ENCODE measurements around the gene PGBD2.
"Not testable (repeated sequence)": the region's sequence is repeated elsewhere in the genome, so short reads cannot be mapped to it uniquely, and the experiment has no call there.

Gene PGBD2

DNA sequence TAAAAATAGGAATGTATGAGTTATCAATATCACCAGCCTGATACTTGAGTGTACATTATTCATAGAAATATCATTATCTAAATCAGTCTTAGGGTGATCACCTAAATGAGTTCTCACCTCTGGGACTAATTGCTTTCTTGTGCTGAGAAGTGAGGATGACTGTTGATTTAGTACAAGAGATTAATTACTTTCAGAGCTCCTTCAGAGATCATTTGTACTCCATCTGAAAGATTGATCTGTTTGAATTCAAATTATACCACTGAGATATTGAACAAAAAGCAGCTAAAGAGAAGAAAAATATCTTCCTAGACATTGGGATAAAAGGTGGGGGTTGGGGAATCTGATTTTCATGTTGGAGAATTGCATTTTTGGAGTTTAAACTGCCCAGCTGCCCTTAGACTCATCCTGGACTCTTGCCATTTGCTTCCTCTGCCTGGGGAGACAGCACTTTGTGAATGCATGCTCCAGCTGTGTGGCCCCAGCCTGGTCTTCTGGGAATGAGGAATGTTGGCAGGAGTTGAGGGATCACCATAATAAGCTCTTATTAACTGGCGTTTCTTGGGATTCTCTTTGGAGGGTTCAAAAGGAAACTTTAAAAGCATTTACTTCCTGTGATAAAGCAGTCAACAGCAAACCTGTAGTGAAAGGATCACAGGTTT is 19.7 kb upstream of the PGBD2 start:
- no peak for DNase-seq (ENCODE audit: low read depth, low spot score)

DNA sequence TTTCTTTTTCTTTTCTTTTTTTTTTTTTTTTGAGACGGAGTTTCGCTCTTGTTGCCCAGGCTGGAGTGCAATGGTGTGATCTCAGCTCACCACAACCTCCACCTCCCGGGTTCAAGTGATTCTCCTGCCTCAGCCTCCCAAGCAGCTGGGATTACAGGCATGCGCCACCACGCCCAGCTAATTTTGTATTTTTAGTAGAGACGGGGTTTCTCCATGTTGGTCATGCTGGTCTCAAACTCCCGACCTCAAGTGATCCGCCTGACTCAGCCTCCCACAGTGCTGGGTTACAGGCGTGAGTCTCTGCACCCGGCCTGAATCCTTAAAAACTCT is 16.2 kb upstream of the PGBD2 start:
- DNase-seq (ENCODE audit: low read depth, low spot score), result not testable (repeated sequence)

DNA sequence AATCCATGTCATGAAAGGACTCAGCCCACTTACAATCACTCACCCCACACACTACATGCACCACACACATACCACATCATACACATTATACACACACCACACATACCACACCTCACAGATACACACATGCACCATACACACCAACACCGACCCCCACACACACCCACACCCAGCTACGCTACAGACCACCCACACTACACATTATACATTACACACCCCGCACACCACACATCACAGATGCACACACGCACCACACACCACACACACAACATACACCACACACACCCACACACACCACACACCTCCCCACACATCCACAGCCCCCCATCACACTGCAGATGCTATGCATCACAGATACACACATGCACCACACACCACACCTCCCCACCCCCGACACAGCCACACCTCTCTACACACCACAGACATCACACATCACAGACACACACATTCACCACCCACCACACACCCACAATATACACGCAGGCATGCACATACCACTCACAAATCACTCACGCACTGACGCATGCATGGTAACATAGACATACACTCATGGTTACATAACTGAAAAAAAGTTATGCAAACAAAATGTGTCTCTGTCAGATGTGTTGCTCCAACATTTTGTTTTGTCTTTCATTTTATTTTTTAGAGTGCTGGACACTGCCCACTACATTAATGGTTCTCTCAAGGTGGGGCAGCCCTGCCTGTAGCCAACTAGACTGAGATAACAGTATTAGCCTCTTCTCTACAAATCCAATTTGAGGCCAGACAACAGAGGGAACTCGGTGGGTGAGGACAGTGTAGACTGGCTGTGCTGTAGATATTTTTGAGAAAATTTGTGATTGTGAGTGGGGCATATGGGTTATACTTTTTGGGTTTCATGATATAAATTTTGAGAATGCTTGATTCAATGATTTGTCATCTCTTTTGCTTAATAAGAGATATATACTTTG is 15.2 kb upstream of the PGBD2 start:
- no peak for DNase-seq (ENCODE audit: low read depth, low spot score)

DNA sequence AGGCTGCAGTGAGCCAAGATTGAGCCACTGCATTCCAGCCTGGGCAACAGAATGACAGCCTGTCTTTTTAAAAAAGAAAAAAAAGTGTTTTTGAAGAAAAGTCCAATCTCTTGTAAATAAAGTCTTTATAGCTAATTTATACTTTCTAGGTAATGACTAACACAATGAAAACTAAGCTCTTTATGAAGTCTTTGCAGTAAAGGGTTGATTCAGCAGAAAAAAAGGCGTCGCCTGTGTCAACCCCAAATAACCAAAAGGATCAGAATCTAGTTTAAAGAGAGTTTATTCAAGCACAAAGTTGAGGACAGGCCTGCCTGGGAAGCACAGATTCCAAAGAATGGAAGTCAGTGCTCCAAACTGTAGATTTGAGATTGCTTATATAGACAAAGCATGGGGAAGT is 14.3 kb upstream of the PGBD2 start:
- DNase-seq (ENCODE audit: low read depth, low spot score), result no peak

DNA sequence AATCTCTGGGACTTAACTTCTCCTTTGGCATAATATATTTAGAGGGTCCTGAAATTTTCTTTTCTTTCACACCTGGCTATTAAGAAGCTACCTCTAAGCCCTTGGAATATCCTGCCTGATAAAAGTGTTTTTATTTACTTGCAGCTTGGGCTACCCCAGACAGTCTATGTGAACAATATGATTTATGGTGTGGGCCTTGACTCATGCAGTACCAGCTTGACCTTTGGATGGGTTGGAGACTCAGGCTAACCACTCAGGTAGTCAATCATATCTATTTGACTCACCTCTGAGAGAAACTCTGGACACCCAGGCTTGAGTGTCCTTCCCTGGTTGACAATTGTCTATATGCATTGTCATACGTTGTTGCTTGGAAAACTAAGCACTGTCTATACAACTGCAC is 13.4 kb upstream of the PGBD2 start:
- no peak for DNase-seq (ENCODE audit: low read depth, low spot score)

DNA sequence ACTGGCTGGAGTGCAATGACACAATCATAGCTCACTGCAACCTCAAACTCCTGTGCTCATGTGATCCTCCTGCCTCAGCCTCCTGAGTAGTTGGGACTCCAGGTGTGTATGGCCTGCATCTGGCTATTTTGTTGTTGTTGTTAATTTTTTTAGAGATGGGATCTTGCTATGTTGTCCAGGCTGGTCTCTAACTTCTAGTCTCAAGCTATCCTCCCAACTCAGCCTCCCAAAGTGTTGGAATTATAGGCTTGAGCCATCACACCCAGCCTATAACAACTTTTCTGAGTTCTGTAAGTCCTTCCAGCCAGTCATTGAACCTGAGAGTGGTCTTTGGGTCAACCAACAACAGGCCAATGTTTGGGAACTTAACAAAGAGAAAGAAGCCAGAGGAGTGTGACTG is 11.2 kb upstream of the PGBD2 start:
- no peak for DNase-seq (ENCODE audit: low read depth, low spot score)

DNA sequence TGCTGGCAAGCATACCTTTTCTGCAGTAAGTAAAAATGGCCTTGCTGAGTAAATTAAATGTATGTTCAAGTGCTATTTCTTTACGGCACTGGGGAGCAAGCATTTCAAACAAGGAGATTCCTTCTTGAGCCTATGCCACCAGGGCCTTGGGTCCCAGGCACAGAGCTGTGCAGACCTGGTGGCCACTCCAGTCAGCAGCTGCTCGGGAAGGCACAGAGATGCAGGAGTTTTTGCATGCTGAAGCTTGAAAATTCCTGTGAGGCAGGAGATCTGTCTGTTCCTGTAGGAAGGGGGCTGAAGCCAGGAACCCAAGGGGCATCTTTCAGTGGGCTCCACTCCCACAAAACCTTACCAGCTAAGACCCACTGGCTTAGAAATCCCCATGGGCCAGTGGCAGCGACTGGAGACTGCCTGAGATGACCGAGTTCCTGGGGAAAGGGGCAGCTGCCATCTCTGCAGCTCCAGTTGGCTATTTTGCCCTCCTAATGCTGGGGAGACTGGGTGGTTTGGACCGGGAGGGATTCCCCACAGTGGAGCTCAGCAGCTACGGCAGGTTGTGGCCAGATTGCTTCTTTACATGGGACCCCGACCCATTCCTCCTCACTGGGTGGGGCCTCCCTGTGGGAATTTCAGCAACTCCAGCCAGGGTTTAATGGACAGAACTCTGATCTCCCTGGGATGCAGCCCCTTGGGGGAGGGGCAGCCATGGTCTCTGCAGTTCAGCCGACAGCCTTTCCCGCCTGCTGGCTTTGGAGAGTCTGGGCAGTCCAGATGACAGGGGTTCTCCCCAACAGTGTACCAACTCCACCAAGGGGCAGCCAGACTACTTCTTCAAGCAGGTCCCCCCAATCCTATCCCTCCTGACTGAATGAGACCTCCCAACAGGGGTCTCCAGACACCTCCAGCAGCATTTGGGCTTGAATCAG is 8.4 kb upstream of the PGBD2 start:
- DNase-seq (ENCODE audit: low read depth, low spot score), result peak; percentile 21

DNA sequence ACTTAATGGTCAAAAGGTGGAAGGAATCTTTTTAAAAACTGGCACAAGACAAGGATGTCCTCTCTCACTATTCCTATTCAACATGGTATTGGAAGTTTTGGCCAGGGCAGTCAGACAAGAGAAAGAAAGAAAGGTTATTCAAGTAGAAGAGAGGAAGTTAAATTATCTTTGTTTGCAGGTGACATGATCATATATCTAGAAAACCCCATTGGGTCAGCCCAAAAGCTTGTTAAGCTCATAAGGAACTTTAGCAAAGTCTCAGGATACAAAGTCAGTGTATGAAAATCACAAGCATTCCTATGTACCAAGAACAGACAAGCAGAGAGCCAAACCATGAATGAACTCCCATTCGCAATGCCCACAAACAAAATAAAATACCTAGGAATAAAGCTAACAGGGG is 5.4 kb upstream of the PGBD2 start:
- no peak for DNase-seq (ENCODE audit: low read depth, low spot score)

DNA sequence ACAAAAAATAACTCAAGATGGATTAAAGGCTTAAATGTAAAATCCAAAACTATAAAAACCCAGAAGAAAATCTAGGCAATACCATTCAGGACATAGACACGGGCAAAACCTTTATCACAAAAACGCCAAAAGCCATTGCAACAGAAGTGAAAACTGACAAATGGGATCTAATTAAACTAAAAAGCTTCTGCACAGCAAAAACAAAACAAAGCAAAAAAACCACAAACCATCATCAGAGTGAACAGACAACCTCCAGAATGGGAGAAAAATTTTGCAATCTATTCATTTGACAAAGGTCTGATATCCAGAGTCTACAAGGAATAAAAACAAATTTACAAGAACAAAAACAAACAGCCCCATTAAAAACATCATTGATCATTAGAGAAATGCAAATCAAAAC is 4.5 kb upstream of the PGBD2 start:
- no peak for DNase-seq (ENCODE audit: low read depth, low spot score)

DNA sequence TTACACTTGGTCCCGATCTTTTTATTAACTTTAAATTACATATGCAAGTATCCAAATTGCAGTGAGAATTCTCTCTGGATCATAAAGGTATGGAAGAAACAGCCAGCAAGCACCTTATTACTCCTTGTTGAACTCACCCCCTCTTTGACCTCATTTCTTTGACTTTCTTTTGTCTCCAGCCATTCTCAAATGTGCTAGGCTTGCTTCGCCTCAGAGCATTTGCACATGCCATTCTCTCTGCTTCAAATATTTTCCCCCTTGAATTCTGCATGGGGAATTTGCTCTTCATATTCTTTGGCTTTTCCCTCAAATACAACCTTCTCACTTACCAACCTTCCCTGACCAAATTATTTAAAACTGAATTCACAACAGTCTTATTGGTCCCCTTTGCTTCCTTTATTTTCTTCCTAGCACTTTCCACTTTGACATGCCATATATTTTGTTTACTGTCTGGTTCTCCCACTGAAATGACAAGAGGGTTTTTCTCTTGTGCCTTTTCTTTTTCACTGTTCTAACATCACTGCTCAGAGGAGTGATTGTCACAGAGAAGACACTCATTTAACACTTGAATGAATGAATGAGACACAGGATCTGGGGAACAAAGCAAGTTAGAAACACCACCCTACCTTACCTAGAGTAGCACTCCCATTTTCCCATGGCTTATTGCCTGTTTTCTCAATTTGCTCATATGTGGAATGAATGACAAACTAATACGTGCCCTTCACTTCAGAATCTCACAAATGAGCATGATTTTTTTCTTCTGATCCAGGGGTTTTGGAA is 1.4 kb upstream of the PGBD2 start:
- no peak for DNase-seq (ENCODE audit: low read depth, low spot score)

DNA sequence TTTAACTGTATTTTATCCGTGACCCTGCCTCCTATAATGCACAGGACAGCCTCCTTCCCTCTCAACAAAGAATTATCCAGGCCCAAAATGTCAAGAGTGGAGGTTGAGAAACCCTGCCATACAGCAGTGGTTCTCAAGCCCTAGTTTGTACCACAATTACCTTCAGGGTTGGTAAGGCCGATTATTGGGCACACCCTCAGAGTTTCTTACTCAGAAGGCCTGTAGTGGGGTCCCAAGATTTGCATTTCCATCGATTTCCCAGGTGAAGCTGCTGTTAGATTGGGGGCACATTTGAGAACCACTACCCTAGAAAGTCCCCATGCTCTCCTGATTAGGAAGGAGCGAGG is 400 bp upstream of the PGBD2 start:
- no peak for DNase-seq (ENCODE audit: low read depth, low spot score)

DNA sequence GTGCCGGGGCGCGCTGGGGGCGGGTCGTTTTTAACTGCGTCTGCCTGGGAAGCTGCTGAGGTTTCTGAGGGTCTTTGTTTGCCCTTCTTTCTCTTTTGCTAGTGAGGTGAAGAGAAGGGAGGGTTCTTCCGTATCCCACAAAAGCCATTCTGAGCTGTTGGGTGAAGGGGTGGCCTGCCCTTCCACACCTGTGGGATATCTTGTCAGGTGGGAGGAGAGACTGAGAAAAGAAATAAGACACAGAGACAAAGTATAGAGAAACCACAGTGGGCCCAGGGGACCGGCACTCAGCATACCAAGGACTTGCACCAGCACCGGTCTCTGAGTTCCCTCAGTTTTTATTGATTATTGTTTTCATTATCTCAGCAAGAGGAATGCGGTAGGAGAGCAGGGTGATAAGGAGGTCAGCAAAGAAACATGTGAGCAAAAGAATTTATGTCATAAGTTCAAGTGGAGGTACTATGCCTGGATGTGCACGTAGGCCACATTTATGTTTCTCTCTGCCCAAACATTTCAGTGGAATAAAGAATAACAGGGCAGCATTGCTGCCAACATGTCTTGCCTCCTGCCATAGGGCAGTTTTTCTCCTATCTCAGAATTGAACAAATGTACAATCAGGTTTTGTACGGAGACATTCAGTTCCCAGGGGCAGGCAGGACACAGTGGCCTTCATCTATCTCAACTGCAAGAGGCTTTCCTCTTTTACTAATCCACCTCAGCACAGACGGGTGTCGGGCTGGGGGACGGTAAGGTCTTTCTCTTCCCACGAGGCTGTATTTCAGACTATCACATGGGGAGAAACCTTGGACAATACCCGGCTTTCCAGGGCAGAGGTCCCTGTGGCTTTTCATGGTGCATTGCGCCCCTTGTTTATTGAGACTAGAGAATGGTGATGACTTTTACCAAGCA is 972 bp downstream of the PGBD2 start:
- DNase-seq (ENCODE audit: low read depth, low spot score), result no peak

DNA sequence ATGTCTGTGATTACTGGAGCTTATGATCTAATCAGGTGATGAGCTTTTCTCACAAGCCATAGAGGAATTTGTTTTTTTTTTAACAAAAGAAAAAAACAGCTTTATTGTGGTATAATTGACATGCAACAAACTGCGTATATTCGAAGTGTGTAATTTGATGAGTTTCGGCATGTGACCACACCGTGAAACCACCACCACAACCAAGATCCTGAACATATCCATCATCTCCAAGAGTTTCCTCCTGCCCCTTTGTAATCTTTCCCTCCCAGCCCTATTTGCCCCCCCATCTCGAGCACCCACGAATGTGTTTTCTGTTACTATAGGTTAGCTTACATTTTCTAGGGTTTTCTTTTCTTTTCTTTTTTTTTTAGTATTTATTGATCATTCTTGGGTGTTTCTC is 4.7 kb downstream of the PGBD2 start:
- no peak for DNase-seq (ENCODE audit: low read depth, low spot score)

DNA sequence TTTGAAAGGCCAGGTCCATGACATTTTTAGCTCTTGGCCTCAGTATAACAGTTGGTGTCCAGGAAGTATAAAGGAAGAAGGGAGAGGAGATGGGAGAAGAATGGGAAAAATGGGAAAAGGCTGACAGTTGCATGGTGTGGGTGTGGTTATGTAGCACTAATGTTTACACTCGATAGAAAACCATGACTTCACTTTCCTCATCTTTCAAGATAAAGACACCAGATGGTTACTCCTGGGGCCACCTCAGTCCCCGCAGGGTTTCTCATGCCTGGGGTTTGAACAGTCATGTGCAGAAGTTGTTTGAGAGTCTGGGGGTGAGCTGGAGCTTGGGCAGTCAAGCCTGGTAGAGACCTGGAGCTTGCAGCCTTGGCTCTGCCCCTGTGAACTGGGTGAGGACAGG is 7.9 kb downstream of the PGBD2 start:
- no peak for DNase-seq (ENCODE audit: low read depth, low spot score)

DNA sequence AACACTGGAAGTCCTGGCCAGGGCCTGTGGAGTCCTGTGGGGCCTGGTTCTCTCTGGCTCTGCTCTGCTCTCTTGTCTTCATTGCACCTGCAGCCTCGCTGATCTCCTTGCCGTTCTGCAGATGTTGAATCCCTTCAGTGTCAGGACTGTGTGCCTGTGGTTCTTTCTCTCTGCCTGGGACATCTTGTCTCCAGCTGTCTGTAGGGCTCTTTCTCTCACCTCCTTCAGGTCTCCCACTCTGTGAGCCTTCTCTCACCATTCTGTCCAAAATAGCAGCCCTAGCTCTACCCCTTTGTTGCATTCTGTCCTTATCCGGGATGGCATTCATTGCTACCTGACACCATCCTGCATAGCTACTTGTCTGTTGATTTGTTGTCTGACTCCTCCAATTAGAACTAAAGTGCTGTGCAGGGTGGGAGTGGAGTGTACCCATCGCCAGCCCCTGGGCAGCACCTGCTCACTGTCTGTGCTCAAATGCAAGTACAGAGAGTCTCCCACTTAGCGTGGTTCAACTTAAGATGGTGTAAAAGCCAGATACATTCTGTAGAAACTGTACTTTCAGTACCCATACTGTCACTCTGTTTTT is 8.9 kb downstream of the PGBD2 start:
- no peak for DNase-seq (ENCODE audit: low read depth, low spot score)

DNA sequence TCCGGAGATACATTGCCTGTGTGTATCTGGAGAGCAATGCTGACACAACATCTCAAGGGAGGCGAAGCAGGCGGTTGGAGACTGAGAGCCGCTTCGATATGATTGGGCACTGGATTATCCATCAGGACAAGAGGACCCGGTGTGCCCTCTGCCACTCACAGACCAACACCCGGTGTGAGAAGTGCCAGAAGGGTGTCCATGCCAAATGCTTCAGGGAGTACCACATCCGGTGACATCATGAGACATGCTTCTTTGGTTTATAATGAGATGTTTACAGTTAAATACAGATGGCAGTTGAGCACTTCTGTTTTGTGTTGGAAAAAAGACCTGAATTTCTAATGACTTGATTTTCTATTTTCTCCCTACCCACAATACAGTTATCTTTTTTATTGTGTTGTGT is 12.1 kb downstream of the PGBD2 start:
- DNase-seq (ENCODE audit: low read depth, low spot score), result no peak

DNA sequence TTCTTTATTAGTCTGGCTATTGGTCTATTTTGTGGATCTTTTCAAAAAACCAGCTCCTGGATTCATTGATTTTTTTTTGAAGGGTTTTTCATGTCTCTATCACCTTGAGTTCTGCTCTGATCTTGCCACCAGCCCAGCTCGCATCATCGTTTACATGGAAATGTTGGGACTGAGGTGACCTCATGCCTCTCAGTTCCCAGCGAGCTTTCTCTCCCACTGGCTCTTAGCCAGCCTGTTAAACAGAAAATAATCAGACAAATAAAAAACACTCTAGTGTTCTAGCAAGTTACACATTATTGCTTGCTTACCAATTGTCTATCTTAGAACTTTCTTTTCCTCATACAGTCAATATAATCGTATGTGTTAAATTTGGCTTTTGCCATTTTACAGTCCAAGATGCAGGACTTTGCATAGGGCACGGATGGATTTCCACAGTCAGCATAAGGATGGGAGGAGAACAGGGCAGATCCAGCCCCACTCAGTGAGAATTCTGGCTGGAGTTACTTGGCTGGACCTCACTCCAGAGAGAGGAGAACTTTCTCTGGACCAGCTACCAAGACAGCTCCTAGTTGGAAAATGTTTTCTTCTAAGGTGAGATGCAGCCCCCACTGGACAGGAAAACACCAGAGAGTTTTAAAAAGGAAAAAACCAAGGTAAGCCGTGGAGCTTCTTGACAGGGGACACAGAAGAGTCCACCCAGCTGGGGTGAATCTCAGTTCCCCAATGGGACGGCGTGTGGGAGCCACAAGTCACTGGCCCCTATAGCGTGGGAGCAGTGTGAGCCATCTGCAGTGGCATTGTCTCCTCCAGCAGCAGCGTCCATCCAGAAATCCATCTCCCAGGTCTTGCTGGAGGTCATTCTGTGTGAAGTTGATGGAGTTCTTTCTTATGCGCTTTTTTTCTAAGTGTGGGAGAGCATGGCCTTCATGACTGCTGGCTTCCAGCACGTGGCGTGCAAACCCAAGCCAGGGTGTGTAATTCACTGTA is 17.6 kb downstream of the PGBD2 start:
- DNase-seq (ENCODE audit: low read depth, low spot score), result no peak

DNA sequence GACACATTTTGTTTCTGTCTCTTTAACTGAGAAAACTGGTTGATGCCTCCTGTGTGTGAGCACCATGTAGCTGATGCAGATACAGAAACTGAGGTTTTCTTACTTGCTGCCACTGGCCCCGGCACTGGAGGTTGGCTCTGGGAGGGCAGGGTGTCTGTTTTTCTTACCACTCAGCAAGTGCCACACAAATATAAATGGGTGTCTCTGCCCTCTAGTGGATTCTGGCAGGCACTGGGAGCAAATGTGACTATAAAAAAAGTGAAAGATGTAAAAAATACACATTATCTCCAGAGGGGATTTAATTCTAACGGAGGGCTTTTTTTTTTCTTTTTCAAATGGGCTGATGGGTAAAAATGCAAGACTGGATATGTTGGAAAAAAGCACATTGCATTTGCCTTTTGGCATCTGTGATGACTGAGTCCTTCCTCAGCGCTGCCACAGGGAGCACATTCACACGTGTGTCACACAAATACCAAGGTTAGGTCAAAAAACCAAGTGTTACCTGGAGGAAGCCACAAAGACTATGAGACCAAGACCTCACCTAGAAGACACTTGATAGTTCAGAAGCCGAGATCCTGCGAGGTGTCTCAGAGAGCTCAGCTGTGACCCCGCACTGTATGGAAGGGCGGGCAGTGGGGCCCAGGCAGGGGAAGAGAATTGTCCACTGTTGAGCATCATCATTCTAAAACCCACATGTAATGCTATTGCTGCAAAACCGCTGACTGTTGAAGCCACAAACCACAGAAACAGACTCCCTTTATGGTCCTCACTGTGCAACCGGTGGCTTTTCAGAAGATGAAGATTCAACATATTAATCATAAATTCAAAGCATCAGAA is 18.9 kb downstream of the PGBD2 start:
- DNase-seq (ENCODE audit: low read depth, low spot score), result peak; percentile 16

Measured in ELF-1 (cell line).